SK-N-SH treated with all-trans-retinoic acid at 6 μM for 48 hours (cell line): ENCODE data around the gene SGCA.

Source experiments
- ATAC-seq: fragments of 200-7000 bp; cut with Tn5 transposase; 3 replicates; pipeline ENCODE4 v1.9.1; 2020; ENCODE audit warnings: mild to moderate bottlenecking, moderate library complexity
- ARNTL ChIP-seq: fragments of 450-650 bp; formaldehyde crosslinking; IDR thresholded peaks from 2 replicates; pipeline ENCODE4 v1.5.0; 2020; ENCODE audit warnings: low read depth, mild to moderate bottlenecking, moderate library complexity, borderline replicate concordance
- BACH2 ChIP-seq: fragments of 250-450 bp; sonication (Bioruptor Pico); IDR thresholded peaks from 2 replicates; pipeline ENCODE4 v1.9.0; 2021; ENCODE audit warnings: mild to moderate bottlenecking, borderline replicate concordance
- CSDC2 ChIP-seq: fragments of 250-450 bp; sonication (Bioruptor Pico); IDR thresholded peaks from 2 replicates; pipeline ENCODE4 v1.5.0; 2020; ENCODE audit warnings: mild to moderate bottlenecking, moderate library complexity
- ESRRG ChIP-seq: fragments of 250-450 bp; sonication (Bioruptor Pico); IDR thresholded peaks from 2 replicates; pipeline ENCODE4 v1.6.1; 2021; ENCODE audit warnings: mild to moderate bottlenecking
- ISL1 ChIP-seq: fragments of 250-450 bp; sonication (Bioruptor Pico); IDR thresholded peaks from 2 replicates; pipeline ENCODE4 v2.1.2; 2022; ENCODE audit warnings: mild to moderate bottlenecking, moderate library complexity
- PPARA ChIP-seq: fragments of 250-450 bp; sonication (Bioruptor Pico); IDR thresholded peaks from 2 replicates; pipeline ENCODE4 v1.5.0; 2020; ENCODE audit warnings: mild to moderate bottlenecking, borderline replicate concordance
- RARB ChIP-seq: fragments of 250-450 bp; sonication (Bioruptor Pico); IDR thresholded peaks from 2 replicates; pipeline ENCODE4 v1.8.0; 2021; ENCODE audit warnings: mild to moderate bottlenecking, moderate library complexity
- SNAI2 ChIP-seq: fragments of 250-450 bp; sonication (Bioruptor Pico); IDR thresholded peaks from 2 replicates; pipeline ENCODE4 v1.5.0; 2020; ENCODE audit warnings: mild to moderate bottlenecking, moderate library complexity
- TCF4 ChIP-seq: fragments of 250-450 bp; sonication (Bioruptor Pico); IDR thresholded peaks from 2 replicates; pipeline ENCODE4 v1.8.0; 2021; ENCODE audit warnings: mild to moderate bottlenecking, moderate library complexity, borderline replicate concordance
- TOX ChIP-seq: fragments of 250-450 bp; sonication (Bioruptor Pico); IDR thresholded peaks from 2 replicates; pipeline ENCODE4 v1.8.0; 2021; ENCODE audit warnings: mild to moderate bottlenecking, moderate library complexity, borderline replicate concordance
- ZFP3 ChIP-seq: fragments of 250-450 bp; sonication (Bioruptor Pico); IDR thresholded peaks from 2 replicates; pipeline ENCODE4 v1.5.0; 2020; ENCODE audit warnings: mild to moderate bottlenecking, moderate library complexity
- ZFP30 ChIP-seq: fragments of 450-650 bp; formaldehyde crosslinking; IDR thresholded peaks from 2 replicates; pipeline ENCODE4 v1.5.0; 2022; ENCODE audit warnings: mild to moderate bottlenecking, moderate library complexity
- ZNF565 ChIP-seq: fragments of 450-650 bp; formaldehyde crosslinking; conservative IDR thresholded peaks from 2 replicates; pipeline ENCODE4 v1.5.0; 2020; ENCODE audit warnings: low read depth, mild to moderate bottlenecking, moderate library complexity
- ZNF8 ChIP-seq: fragments of 450-650 bp; formaldehyde crosslinking; IDR thresholded peaks from 2 replicates; pipeline ENCODE4 v1.5.0; 2020; ENCODE audit warnings: mild to moderate bottlenecking, moderate library complexity
- TF ChIP-seq, protein P1 (sequence below): fragments of 250-450 bp; sonication (Bioruptor Pico); IDR thresholded peaks from 2 replicates; pipeline ENCODE4 v1.5.0; 2020; ENCODE audit warnings: mild to moderate bottlenecking, moderate library complexity
- TF ChIP-seq, protein P2 (sequence below): fragments of 250-450 bp; sonication (Bioruptor Pico); IDR thresholded peaks from 2 replicates; pipeline ENCODE4 v1.5.1; 2021; ENCODE audit warnings: mild to moderate bottlenecking, moderate library complexity
- TF ChIP-seq, protein P3 (sequence below): fragments of 250-450 bp; sonication (Bioruptor Pico); IDR thresholded peaks from 2 replicates; pipeline ENCODE4 v1.8.0; 2021; ENCODE audit warnings: low read depth, mild to moderate bottlenecking, moderate library complexity, borderline replicate concordance
- TF ChIP-seq, protein P4 (sequence below): fragments of 250-450 bp; sonication (Bioruptor Pico); IDR thresholded peaks from 2 replicates; pipeline ENCODE4 v1.5.1; 2020; ENCODE audit warnings: low read depth, mild to moderate bottlenecking, moderate library complexity

SGCA gene

DNA sequence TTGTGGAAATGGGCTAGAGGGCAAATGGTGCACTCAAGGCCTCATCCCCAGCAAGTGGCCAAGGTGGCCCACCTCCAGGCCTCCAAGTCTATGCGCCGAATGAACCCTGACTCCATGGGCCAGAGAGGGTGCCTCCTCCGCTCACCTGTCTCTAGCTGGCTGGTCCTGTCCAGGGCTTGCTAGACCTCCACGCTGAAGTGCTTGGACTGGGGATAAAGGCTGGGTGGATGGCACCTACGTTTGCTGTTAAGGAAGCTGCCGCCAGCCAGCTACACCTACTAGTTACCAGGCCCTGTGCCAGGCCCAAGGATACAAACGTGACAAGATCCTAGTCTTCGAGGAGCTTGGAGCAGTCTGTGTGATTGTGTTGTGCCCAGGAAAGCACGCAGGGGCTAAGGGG, 739 bp upstream of the SGCA start (continued):
- TF ChIP-seq, protein P1, sequence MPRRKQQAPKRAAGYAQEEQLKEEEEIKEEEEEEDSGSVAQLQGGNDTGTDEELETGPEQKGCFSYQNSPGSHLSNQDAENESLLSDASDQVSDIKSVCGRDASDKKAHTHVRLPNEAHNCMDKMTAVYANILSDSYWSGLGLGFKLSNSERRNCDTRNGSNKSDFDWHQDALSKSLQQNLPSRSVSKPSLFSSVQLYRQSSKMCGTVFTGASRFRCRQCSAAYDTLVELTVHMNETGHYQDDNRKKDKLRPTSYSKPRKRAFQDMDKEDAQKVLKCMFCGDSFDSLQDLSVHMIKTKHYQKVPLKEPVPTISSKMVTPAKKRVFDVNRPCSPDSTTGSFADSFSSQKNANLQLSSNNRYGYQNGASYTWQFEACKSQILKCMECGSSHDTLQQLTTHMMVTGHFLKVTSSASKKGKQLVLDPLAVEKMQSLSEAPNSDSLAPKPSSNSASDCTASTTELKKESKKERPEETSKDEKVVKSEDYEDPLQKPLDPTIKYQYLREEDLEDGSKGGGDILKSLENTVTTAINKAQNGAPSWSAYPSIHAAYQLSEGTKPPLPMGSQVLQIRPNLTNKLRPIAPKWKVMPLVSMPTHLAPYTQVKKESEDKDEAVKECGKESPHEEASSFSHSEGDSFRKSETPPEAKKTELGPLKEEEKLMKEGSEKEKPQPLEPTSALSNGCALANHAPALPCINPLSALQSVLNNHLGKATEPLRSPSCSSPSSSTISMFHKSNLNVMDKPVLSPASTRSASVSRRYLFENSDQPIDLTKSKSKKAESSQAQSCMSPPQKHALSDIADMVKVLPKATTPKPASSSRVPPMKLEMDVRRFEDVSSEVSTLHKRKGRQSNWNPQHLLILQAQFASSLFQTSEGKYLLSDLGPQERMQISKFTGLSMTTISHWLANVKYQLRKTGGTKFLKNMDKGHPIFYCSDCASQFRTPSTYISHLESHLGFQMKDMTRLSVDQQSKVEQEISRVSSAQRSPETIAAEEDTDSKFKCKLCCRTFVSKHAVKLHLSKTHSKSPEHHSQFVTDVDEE (CRISPR knock-in tag), result no peak
- TF ChIP-seq, protein P2, sequence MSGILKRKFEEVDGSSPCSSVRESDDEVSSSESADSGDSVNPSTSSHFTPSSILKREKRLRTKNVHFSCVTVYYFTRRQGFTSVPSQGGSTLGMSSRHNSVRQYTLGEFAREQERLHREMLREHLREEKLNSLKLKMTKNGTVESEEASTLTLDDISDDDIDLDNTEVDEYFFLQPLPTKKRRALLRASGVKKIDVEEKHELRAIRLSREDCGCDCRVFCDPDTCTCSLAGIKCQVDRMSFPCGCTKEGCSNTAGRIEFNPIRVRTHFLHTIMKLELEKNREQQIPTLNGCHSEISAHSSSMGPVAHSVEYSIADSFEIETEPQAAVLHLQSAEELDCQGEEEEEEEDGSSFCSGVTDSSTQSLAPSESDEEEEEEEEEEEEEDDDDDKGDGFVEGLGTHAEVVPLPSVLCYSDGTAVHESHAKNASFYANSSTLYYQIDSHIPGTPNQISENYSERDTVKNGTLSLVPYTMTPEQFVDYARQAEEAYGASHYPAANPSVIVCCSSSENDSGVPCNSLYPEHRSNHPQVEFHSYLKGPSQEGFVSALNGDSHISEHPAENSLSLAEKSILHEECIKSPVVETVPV (CRISPR knock-in tag), result no peak
- TF ChIP-seq BACH2 (CRISPR knock-in tag), result no peak

DNA sequence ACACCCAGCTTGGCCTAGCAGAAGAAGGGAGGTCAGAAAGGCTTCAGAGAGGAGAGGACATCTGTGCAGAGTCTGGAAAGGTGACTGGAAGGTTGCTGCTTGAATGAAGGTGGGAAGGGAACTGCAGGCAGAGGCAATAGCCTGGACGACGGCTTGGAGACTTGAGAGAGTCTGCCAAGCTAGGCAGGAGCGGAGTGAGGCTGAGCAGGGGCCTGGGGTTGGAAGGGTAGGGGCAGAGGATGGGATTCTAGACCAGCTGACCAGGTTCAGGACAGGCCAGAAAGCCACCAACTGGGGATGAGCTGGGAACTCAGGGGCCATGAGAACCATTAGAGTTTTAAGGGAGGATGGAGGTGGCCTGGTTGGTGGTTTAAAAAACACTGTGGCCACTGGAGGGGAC, 339 bp upstream of the SGCA start:
- TF ChIP-seq ZNF565 (CRISPR knock-in tag) (no peak), ZFP3 (CRISPR knock-in tag) (no peak), RARB (CRISPR knock-in tag) (no peak), ESRRG (CRISPR knock-in tag) (no peak), PPARA (CRISPR knock-in tag) (no peak), TCF4 (CRISPR knock-in tag) (no peak), SNAI2 (CRISPR knock-in tag) (no peak)
- TF ChIP-seq, protein P3, sequence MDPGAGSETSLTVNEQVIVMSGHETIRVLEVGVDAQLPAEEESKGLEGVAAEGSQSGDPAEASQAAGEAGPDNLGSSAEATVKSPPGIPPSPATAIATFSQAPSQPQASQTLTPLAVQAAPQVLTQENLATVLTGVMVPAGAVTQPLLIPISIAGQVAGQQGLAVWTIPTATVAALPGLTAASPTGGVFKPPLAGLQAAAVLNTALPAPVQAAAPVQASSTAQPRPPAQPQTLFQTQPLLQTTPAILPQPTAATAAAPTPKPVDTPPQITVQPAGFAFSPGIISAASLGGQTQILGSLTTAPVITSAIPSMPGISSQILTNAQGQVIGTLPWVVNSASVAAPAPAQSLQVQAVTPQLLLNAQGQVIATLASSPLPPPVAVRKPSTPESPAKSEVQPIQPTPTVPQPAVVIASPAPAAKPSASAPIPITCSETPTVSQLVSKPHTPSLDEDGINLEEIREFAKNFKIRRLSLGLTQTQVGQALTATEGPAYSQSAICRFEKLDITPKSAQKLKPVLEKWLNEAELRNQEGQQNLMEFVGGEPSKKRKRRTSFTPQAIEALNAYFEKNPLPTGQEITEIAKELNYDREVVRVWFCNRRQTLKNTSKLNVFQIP (CRISPR knock-in tag), result no peak
- TF ChIP-seq, protein P4, sequence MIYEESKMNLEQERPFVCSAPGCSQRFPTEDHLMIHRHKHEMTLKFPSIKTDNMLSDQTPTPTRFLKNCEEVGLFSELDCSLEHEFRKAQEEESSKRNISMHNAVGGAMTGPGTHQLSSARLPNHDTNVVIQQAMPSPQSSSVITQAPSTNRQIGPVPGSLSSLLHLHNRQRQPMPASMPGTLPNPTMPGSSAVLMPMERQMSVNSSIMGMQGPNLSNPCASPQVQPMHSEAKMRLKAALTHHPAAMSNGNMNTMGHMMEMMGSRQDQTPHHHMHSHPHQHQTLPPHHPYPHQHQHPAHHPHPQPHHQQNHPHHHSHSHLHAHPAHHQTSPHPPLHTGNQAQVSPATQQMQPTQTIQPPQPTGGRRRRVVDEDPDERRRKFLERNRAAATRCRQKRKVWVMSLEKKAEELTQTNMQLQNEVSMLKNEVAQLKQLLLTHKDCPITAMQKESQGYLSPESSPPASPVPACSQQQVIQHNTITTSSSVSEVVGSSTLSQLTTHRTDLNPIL, result no peak
- no peak for ATAC-seq

DNA sequence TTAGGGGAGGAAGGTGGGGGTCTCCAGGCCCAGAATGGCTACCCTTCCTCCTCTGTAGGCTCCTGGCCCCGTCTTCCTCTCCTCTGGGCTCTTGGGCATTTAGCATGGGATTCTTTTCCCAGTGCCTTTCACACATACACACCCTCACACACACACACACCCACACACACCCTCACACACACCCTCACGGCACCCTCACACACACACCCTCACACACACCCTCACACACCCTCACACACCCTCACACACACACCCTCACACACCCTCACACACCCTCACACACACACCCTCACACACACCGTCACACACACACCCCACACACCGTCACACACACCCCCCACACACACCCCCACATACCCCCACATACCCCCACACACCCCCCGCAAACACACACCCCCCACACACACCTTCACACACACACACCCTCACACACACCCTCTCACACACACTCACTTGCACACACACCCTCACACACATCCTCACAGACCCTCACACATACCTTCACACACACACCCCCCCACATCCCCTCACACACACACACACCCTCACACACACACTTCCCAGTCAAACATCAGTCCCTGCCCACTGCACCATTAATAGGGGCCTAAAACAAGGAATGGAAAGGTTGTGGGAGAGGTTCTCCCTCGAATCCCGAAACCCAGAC, 845 bp downstream of the SGCA start:
- no peak for ATAC-seq
- TF ChIP-seq ARNTL (CRISPR knock-in tag) (no peak), ZNF565 (CRISPR knock-in tag) (no peak), BACH2 (CRISPR knock-in tag) (no peak), ISL1 (no peak), CSDC2 (CRISPR knock-in tag) (no peak), TCF4 (CRISPR knock-in tag) (no peak)
- TF ChIP-seq, protein P2 (CRISPR knock-in tag), result no peak

DNA sequence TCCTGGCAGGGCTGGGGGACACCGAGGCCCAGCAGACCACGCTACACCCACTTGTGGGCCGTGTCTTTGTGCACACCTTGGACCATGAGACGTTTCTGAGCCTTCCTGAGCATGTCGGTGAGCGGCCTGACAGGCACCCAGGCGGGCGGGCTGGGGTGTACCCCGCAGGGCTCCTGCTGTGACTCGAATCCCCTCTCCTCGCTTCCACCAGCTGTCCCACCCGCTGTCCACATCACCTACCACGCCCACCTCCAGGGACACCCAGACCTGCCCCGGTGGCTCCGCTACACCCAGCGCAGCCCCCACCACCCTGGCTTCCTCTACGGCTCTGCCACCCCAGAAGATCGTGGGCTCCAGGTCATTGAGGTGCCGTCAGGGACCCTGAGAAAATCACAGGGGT, 1.6 kb downstream of the SGCA start:
- ATAC-seq, result no peak
- TF ChIP-seq ZFP30 (CRISPR knock-in tag), result no peak
- TF ChIP-seq RARB (CRISPR knock-in tag), result no peak

DNA sequence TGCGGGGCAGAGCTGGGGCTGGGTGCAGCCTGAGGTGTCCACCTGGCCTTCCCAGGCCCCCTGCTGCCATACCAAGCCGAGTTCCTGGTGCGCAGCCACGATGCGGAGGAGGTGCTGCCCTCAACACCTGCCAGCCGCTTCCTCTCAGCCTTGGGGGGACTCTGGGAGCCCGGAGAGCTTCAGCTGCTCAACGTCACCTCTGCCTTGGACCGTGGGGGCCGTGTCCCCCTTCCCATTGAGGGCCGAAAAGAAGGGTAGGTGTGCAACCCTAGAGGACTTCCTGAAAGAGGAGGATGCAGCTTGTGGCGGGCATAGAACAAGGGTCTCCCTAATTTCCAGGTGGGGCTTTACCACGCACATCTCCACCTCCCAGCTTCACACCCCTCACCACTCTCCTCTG, 2.5 kb downstream of the SGCA start:
- no peak for ATAC-seq
- TF ChIP-seq BACH2 (CRISPR knock-in tag) (no peak), TOX (CRISPR knock-in tag) (no peak), ZNF565 (CRISPR knock-in tag) (no peak), ZNF8 (CRISPR knock-in tag) (no peak), ESRRG (CRISPR knock-in tag) (no peak)
- TF ChIP-seq, protein P1 (CRISPR knock-in tag), result no peak
- TF ChIP-seq, protein P4, result no peak
- TF ChIP-seq, protein P2 (CRISPR knock-in tag), result no peak
